IMR-90 (cell line): Measurements from ENCODE around the gene ABL2.

ENCODE experiments used
- CEBPB ChIP-seq: IDR thresholded peaks from 2 replicates; pipeline ENCODE4 v1.6.1; 2012; ENCODE audit warnings: low read depth, low read length, improper control_type of control experiment
- CHD1 ChIP-seq: IDR thresholded peaks from 2 replicates; pipeline ENCODE4 v1.6.1; 2012; ENCODE audit warnings: low read depth, low read length, improper control_type of control experiment
- CTCF ChIP-seq: conservative IDR thresholded peaks from 2 replicates; pipeline ENCODE4 v1.5.1; 2012; ENCODE audit warnings: mild to moderate bottlenecking, low read depth, low read length, improper control_type of control experiment
- ELK1 ChIP-seq: fragments of 150-350 bp; IDR thresholded peaks from 2 replicates; pipeline ENCODE4 v1.6.1; 2016; ENCODE audit warnings: low read depth, mild to moderate bottlenecking, low read length, moderate library complexity, borderline replicate concordance
- MAFK ChIP-seq: IDR thresholded peaks from 2 replicates; pipeline ENCODE4 v1.6.1; 2012; ENCODE audit warnings: low read depth, low read length, improper control_type of control experiment
- MXI1 ChIP-seq: IDR thresholded peaks from 2 replicates; pipeline ENCODE4 v1.6.1; 2012; ENCODE audit warnings: low read depth, mild to moderate bottlenecking, low read length, moderate library complexity, borderline replicate concordance
- POLR2A ChIP-seq: IDR thresholded peaks from 2 replicates; pipeline ENCODE4 v1.6.1; 2012; ENCODE audit warnings: mild to moderate bottlenecking, low read depth, low read length
- RAD21 ChIP-seq: IDR thresholded peaks from 2 replicates; pipeline ENCODE4 v1.6.1; 2012; ENCODE audit warnings: low read length, improper control_type of control experiment
- SMC3 ChIP-seq: fragments of 150-350 bp; IDR thresholded peaks from 2 replicates; pipeline ENCODE4 v1.6.1; 2016; ENCODE audit warnings: low read depth, mild to moderate bottlenecking, antibody characterized with exemption, low read length, moderate library complexity

- TF ChIP-seq CTCF, result no peak
- no peak for TF ChIP-seq RAD21
- no peak for TF ChIP-seq CEBPB
- no peak for TF ChIP-seq ELK1
- TF ChIP-seq POLR2A, result no peak
- TF ChIP-seq SMC3, result no peak
- no peak for TF ChIP-seq CHD1
- no peak for TF ChIP-seq MAFK
- no peak for TF ChIP-seq MXI1
Measured at GRCh38 chr1:179128520-179128919, 101.0 kb downstream of the ABL2 start.
